GM19023 (cell line): ENCODE measurements around the gene EOLA1.
"Not testable (repeated sequence)": the region's sequence is repeated elsewhere in the genome, so short reads cannot be mapped to it uniquely, and the experiment has no call there.

Experiments used
- ATAC-seq: cut with Tn5 transposase; IDR thresholded peaks from one replicate; pipeline ENCODE4 v1.9.1; 2021; ENCODE audit warnings: mild to moderate bottlenecking, moderate library complexity; ENCODE audit not compliant: unreplicated experiment

Gene EOLA1

DNA sequence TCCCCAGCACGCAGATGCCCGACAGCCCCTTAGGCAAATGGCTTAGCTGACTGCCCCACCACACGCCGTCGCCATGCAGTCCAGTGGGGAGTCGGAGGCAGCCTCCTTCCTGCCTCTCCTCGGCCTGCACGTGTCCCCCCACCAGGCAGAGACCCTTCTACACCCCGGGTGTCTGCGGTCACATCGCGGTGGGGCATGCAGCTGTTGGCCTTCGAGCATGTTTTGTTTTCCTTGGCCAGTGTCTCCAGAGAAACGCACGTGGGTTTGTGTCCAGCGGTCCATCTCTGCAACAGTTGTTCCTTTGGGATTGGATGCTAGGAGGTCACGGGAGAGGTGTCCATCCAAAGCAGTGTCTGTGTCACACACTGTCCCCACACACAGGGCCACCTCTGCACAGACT lies 54.4 kb downstream of the EOLA1 start, which contains the start of gene HSFX2:
Gene HSFX2, minus strand, starts transcription at position 101 of the 400 bp plus-strand sequence. CDS start 614 bp downstream, outside the sequence.
- ATAC-seq: not testable (repeated sequence)

DNA sequence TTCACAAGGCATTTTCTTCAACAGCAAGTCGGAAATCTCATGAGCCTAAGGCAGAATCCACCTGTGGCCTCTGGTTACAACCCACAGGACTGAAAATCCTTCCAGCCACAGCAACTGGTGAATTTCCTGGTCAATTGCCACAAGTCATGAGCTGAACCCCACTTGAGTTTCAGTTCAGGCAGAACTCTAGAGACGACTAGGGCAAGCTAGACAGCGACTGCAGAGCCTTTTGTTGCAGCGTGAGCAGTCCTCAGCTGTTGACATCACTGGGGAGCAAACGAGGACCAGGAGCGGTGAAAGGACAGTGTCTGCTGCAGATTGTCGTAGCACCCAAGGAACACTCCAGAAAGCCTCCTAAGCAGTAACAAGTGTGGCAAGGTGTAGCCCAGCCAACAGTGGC lies 55.1 kb downstream of the EOLA1 start:
- not testable (repeated sequence) for ATAC-seq
